Renal pelvis (tissue), 12 donors: ENCODE results near the gene HVCN1. TPM values are rescaled to one million over a fixed set of nuclear protein-coding genes. Genes with fewer than 3 reads are reported as not detected.
A peak's percentile ranks its signal among the peaks of the same experiment; 100 is the strongest.
"Not testable (repeated sequence)": the region's sequence is repeated elsewhere in the genome, so short reads cannot be mapped to it uniquely, and the experiment has no call there.

Source experiments
- DNase-seq: peaks from one replicate; pipeline ENCODE4 v3.0.0-alpha.2; 2013
- long read RNA-seq, 16 experiments: transcript quantifications; one replicate each; lab custom pipeline, GENCODE V29; 2026
- polyA plus RNA-seq, 3 donors: library from polyadenylated mRNA; unstranded; fragments of 120-200 nt; gene quantifications; one replicate each; pipeline ENCODE4 v1.2.1, GENCODE V29; 2013; ENCODE audit not compliant: insufficient read length in 3 of 3

Gene HVCN1
- 10 to 100 TPM in 1 of 3 donors, 1 to 10 TPM in 2; 9.8 to 10.2 (median 9.8) TPM for polyA plus RNA-seq
- long read RNA-seq, donor 1 = 0 reads
- long read RNA-seq, donor 2, partial matches to known transcripts = 0 of 2 reads
- long read RNA-seq, donor 2, other reads (novel, unspliced or antisense) = 0 of 2 reads
- long read RNA-seq, donor 3, partial matches to known transcripts = 0 of 3 reads
- long read RNA-seq, donor 3, other reads (novel, unspliced or antisense) = 0 of 3 reads
- long read RNA-seq, donor 4, partial matches to known transcripts = 0 of 3 reads
- long read RNA-seq, donor 4, other reads (novel, unspliced or antisense) = 0 of 3 reads
- long read RNA-seq, donor 5 = 0 reads
- long read RNA-seq, donor 6 = 0 reads
- long read RNA-seq, donor 7, partial matches to known transcripts = 0 of 1 reads
- long read RNA-seq, donor 7, other reads (novel, unspliced or antisense) = 0 of 1 reads
- long read RNA-seq, donor 8, partial matches to known transcripts = 0 of 1 reads
- long read RNA-seq, donor 8, other reads (novel, unspliced or antisense) = 0 of 1 reads
- long read RNA-seq, donor 9, partial matches to known transcripts = 101 of 112 reads
- long read RNA-seq, donor 9, other reads (novel, unspliced or antisense) = 11 of 112 reads
- long read RNA-seq, donor 10 = 0 reads
- long read RNA-seq, donor 11, partial matches to known transcripts = 0 of 3 reads
- long read RNA-seq, donor 11, other reads (novel, unspliced or antisense) = 0 of 3 reads
- long read RNA-seq, donor 12, partial matches to known transcripts = 0 of 3 reads
- long read RNA-seq, donor 12, other reads (novel, unspliced or antisense) = 0 of 3 reads
- long read RNA-seq, donor 13, partial matches to known transcripts = 0 of 1 reads
- long read RNA-seq, donor 13, other reads (novel, unspliced or antisense) = 0 of 1 reads
- long read RNA-seq, donor 14 = 0 reads
- long read RNA-seq, donor 15, partial matches to known transcripts = 6 of 8 reads
- long read RNA-seq, donor 15, other reads (novel, unspliced or antisense) = 0 of 8 reads
- long read RNA-seq, donor 16, partial matches to known transcripts = 0 of 2 reads
- long read RNA-seq, donor 16, other reads (novel, unspliced or antisense) = 0 of 2 reads

GRCh38 chr12:110688446-110689280 lies at the start of gene HVCN1:
Gene HVCN1, minus strand, starts transcription at chr12:110689115. Its CDS starts 5,870 bp downstream, at chr12:110683245.
- peak; percentile 28 for DNase-seq

- no peak for DNase-seq
These were observed 48.6 kb upstream of the HVCN1 start for GRCh38 chr12:110737532-110737931.

GRCh38 chr12:110737016-110737415 lies 48.1 kb upstream of the HVCN1 start:
- DNase-seq = not testable (repeated sequence)

- DNase-seq = no peak
These were observed 45.0 kb upstream of the HVCN1 start for GRCh38 chr12:110733900-110734299.

- DNase-seq = no peak
These were observed 44.3 kb upstream of the HVCN1 start for GRCh38 chr12:110733089-110733715.

GRCh38 chr12:110732572-110732971 lies 43.7 kb upstream of the HVCN1 start:
- no peak for DNase-seq

GRCh38 chr12:110731479-110731878 lies 42.6 kb upstream of the HVCN1 start:
- DNase-seq = no peak

GRCh38 chr12:110728628-110729027 lies 39.7 kb upstream of the HVCN1 start:
- DNase-seq = no peak

GRCh38 chr12:110726708-110727369 lies 37.9 kb upstream of the HVCN1 start:
- no peak for DNase-seq

- no peak for DNase-seq
These were observed 37.1 kb upstream of the HVCN1 start for GRCh38 chr12:110726028-110726427.

- DNase-seq = no peak
These were observed 36.4 kb upstream of the HVCN1 start for GRCh38 chr12:110725267-110725666.

GRCh38 chr12:110722892-110723291 lies 34.0 kb upstream of the HVCN1 start:
- DNase-seq = not testable (repeated sequence)

GRCh38 chr12:110721570-110721969 lies 32.7 kb upstream of the HVCN1 start:
- no peak for DNase-seq

GRCh38 chr12:110720516-110720915 lies 31.6 kb upstream of the HVCN1 start:
- no peak for DNase-seq

- no peak for DNase-seq
These were observed 29.4 kb upstream of the HVCN1 start for GRCh38 chr12:110718222-110718908.

- DNase-seq = no peak
These were observed 28.1 kb upstream of the HVCN1 start for GRCh38 chr12:110717037-110717436.

GRCh38 chr12:110708917-110709316 lies 20.0 kb upstream of the HVCN1 start:
- DNase-seq = no peak

- DNase-seq = no peak
These were observed 16.4 kb upstream of the HVCN1 start for GRCh38 chr12:110705309-110705708.

- no peak for DNase-seq
These were observed 15.8 kb upstream of the HVCN1 start for GRCh38 chr12:110704750-110705149.

GRCh38 chr12:110704231-110704630 lies 15.3 kb upstream of the HVCN1 start:
- DNase-seq = no peak
